NCI-H82 treated with DMSO at 0.1 percent for 48 hours (cell line): Measurements from ENCODE around the gene FRZB.

Experiments
- DNase-seq: peaks from one replicate; lab custom pipeline; 2025; ENCODE audit not compliant: unreplicated experiment; lab: John Stamatoyannopoulos, UW

The FRZB gene

DNA sequence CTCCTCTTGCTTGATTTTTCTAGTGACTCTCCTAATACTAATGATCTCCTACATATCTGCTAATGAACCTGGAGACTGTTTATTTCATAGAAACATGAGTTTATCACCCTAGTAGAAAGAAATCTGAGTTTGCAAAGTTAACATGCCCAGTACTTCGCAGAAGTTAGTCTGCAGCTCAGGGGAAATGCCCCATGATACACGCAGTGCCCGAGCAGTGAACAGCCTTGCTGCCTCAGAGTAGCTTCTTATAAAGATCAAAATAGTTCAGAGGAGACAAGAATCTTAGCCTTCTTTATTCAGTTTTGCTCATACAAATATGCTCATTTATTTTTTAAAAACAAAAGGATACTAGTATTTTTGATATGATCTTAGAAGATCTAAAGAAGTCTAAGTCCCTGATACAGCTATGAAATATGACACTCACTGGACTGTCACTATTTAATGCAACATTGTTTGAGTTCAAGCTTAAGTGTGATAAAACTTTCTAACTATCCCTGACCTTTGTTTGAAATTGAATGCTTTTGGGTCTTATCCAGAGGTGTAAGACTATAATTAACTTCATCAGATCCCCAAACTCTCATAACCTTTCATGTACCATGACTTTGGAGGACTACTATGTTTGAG is 20.5 kb downstream of the FRZB start:
- no peak for DNase-seq

- no peak for DNase-seq
These were observed 30.0 kb downstream of the FRZB start for GRCh38 chr2:182836451-182836850.

- no peak for DNase-seq
These were observed 32.1 kb downstream of the FRZB start for GRCh38 chr2:182834293-182834692.

- no peak for DNase-seq
These were observed 33.2 kb downstream of the FRZB start for GRCh38 chr2:182833084-182833854.

GRCh38 chr2:182831921-182832320 is 34.5 kb downstream of the FRZB start:
- DNase-seq = no peak

DNA sequence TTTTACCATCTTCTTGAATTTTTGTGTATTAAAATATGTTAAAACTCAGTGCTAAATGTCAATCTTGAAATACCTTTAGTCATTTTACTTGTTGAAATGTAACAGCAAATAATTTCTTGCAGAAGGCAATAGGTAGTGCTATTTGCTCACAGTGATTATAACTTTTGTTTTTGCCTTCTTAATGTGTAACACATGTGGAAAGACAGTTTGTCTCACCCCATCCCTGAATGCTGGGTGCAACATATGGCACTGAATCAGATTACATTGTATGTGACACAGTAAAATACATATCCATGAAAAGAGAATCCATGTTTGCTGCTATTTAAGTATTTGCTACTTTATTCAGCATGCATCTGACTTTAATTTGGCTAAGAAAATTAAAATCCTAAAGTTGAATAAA is 35.3 kb downstream of the FRZB start:
- DNase-seq = no peak

DNA sequence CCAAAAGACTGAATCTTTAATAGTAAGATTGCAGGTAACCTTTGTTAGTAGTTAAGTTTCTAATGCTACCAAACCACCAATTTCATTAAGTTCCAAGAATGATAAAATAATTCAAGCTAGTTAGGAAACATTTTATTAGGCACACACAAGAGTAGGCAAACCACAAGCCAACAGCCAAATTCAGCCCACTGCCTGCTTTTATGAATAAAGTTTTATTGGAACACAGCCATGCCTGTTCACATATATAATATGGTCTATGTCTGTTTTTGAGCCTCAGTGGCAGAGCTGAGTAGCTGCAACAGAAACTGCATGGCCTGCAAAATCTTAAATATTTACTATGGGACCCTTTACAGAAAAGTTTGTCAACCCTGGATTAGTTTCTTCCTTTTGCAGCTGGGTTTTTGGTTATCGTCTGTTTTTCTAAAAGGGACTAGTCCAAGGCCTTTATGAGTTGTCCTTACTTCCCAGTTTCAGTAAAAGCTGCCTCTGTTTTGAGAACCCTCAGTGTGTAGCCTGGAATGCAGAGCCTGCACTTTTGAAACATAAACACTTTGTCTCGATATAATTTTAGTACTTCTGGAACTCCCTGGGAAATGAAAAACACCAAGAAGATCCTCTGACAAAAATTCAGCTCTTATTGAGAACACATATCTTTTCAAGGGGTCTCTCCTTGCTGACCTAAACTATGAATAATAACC is 39.1 kb downstream of the FRZB start:
- DNase-seq = no peak

DNA sequence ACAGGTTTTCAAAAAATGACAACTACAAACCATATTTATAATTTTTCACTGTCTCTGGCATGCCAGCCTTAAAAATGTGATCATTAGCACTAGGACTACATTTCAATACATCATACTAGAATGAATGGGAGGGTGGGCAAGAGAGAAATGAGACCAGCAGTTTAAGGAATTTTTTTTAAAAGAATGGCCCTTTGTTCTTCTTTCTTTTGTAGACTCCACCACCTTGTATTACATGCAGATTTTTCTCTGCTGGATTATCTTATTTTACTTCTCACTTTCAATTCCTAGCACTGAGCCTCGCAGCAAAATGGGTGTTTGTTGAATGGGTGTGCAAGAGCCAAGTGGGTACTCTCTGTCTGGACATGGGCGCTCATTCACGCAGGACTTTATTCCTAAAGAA is 39.9 kb downstream of the FRZB start:
- DNase-seq = no peak

DNA sequence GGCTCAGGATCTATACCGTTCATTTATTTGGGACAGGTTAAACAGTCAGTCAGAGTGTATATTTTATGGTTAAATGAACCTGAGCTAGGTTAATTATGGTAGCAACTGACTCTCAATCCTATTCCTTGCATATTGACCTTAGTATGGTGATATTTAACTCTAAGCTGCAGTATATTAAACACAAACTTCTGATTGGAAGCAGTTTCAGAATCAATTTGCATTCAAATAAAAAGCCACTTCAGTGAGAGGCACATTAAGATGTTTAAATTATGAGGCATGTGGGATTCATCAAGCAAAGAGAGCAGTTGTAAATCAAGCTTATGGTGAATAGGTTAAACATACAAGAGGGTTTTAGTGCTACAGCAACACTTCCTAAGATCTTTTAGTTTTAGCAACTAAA is 40.4 kb downstream of the FRZB start:
- DNase-seq = peak; percentile 19

DNA sequence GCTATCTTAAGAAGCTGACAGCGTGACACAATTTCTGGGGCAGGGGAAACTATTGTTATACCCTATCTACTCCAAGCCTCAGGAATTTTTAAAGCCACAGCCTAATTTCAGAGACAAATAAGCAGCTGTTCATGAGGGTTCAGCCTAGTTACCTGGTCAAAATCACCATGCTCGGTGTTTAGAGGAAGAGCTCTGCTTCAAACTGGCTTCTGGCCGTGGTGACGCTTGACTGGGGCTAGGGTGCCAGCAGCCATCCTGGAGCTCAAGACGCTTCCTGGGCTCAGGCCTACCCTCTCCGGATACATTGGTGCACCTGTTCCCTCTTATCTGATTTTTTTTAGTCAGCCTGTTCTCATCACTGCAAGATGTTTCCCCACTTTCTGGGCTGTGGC is 41.7 kb downstream of the FRZB start:
- no peak for DNase-seq

- no peak for DNase-seq
These were observed 42.2 kb downstream of the FRZB start for GRCh38 chr2:182824056-182824766.

DNA sequence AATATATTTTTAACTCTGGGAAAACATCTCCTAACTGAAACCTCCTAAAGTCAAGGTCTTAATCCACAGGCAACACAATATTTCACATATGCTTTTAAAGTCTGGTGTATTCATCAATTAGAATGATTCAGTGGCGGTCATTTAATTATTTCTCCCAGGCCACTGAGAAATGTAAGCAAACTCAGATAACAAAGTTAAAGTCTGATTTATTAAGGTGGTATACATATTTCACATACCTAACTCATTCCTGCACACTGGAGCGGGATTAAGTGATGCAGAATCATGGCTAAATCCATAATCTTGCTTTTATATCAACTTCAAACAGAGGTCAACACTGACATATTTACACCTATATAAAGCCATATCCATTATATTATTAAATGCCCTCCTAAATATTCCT is 43.7 kb downstream of the FRZB start:
- no peak for DNase-seq

DNA sequence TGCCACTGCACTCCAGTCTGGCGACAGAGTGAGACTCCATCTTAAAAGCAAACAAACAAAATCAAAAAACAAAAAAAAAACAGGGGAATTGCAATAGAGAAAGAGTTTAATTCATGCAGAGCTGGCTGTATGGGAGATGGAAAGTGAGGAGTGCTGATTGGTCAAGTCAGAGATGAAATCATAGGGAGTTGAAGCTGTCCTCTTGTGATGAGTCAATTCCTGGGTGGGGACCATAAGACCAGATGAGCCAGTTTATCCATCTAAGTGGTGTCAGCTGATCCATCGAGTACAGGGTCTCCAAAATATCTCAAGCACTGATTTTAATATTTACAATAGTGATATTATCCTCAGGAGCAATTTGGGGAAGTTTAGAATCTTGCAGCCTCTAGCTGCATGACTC is 45.3 kb downstream of the FRZB start:
- DNase-seq = no peak

- DNase-seq = no peak
These were observed 47.0 kb downstream of the FRZB start for GRCh38 chr2:182819412-182819811.

DNA sequence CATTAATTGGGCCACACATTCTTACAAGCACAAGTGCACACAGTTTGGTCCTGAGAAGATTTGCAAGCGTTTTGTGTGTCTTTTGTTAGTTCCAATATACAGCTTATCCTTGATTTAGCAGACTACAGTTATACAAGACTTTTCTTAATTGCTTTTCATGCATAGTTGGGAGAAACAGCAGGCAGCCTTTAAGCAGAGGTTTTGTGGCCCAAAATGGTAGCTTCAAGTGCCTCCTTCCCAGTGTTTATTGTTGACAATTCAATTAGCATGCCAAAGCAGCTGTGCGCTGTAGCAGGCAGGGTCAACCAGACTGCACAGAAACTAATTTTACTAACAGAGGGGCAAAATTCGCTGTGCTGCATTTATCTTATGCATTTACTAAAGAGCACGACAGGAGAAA is 47.5 kb downstream of the FRZB start:
- DNase-seq = no peak

DNA sequence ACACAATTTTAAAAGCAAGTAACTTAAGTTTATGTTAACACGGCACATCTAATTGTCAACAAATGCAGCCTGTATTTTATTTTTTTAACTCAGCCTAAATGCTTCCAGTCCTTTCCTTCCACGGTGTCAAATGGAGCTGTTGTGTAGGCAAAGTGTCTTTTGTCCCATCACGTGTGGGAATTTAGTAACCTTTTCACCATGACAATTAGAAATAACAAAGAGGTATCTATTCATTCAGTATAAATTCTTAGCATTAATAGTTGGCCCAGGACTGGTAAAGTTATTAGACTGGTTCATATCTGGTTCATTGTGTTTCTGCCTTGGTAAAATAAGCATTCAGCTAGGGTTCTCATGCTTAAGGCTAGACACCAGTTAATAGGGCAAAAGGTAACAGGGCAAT is 47.9 kb downstream of the FRZB start:
- no peak for DNase-seq

- no peak for DNase-seq
These were observed 48.9 kb downstream of the FRZB start for GRCh38 chr2:182817558-182817957.

DNA sequence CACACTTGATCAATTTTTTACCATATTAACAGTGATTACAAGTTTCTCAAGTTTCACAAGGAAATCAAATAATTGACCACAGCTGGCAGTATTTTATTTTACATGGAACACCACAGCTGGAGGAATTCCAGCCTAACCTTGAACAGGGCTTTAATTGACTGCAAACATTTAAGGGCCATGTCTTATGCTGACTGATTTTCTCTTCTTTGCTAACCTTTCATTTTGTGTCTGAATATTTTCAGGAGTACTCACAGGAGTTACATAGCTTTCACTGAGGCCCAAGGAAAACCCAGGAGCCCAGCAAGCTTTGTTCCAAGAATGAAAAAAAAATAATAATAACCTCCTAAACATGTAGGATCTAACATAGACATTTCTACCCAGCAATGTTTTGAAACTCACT is 49.6 kb downstream of the FRZB start:
- no peak for DNase-seq

DNA sequence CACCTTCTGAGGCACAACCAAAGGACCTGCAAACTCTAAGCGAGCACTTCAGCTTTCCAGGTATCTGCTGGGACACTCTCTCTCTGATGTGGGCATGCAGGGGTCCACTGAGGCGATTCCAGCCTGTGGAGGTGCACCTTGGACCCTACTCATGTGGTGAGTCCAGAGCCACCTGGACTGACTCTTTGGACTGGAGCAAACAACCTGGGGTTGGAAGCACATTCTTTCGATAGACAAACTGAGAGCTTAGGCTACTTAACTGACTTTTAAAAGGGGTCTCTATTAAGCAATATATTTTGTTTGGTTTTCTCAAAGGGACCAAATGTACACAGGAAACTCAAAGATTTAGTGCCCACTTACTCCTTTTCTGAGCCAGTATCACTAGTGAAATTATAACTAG is 51.6 kb downstream of the FRZB start:
- no peak for DNase-seq

DNA sequence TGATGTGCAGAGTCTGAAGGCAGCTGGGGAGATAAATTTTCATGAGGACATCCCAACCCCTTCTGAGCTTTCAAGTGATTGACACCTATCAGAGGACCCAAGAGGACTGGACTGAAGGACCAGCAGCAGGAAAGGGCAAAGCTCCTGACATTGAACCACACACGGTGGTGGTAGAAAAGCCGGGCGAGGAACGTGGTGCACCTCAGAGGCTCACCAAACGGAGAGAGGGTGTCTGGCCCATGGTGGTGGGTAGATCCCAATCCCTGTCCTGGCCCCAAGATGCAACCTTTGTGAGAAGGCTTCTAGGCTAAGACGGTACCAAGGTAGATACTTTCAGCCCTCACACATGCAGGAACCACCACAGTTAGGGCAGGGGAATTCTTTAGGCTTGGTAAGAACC is 52.1 kb downstream of the FRZB start:
- DNase-seq = no peak

GRCh38 chr2:182810087-182810486 is 56.4 kb downstream of the FRZB start:
- DNase-seq = no peak

- DNase-seq = no peak
These were observed 59.1 kb downstream of the FRZB start for GRCh38 chr2:182807319-182807718.
